ENCODE data around the gene C15orf39. TPM values are rescaled to one million over a fixed set of nuclear protein-coding genes. Genes with fewer than 3 reads are reported as not detected.

The C15orf39 gene
- total and polyA plus RNA-seq, 9 of the 15 experiments (the other 6 are each of a cell fraction or from before 2014, with no cell fraction given): 0.31 to 29.8 (median 4.4) TPM

DNA sequence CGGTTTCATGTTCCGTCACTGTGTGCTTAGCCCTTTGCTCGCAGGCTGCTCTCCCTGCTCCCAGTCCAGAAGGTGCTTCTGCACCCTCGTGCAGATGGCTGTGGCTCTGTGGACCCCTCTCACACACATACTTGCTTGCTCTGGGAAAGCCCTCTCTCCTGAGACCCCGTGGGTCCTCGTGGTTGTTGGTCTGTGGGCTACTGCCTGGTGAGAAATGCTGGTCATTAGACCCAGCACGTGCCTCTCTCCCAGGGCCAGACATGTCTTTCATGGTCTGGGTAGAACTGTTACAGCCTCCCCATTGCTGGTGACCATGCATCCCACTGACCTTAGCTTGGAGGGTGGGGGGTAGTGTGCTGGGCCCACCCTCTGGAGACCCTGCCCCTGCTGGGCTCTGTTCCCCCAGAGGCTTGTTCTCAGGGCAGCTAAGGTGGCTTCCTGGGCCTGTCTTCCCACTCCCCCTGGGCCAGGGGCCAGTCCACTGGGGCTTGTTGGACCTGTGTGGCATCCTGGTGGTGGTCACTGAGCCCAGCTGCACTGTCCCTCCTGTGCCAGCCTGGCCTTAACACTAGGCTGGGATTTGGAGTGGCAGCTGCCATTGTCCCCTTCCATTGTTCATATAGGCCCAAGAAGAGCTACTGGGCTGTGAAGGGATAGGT, 10.6 kb downstream of the C15orf39 start:
- ChIA-PET CTCF (ENCODE audit: low intra/inter-chr PET ratio) (no interaction called here), POLR2A (interaction anchor here (0.6 to 2.2 kb wide), 7 partner anchors 8 to 189 kb away, joined by 3 to 8 read pairs (median 4); partner anchors contain the start of gene PPCDC)
- no peaks in the 10 kb centered on the region for H3K27me3 ChIP-seq (ENCODE audit: control insufficient read depth in 2 of 2, insufficient read depth in 2 of 2, low read length in 2 of 2)
- H3K4me1 ChIP-seq (replicated peaks in 1 of 2; ENCODE audit: control insufficient read depth in 2 of 2, insufficient read depth in 2 of 2, low read length in 2 of 2): peaks cover 0 to 30% of the 10 kb centered on the region in 2 experiments; a peak in 2 of 5 replicates
- ATAC-seq (no peak), FAIRE-seq (no peak), DNase-seq (ENCODE audit: extremely low read depth in 1 of 4, low spot score in 3 of 4) (no peak)
- H2AFZ ChIP-seq (ENCODE audit: low read depth, low read length): no peak overlapping the region
- peaks cover 73% of the 10 kb centered on the region for H4K20me1 ChIP-seq (replicated peaks; ENCODE audit: control insufficient read depth, insufficient read depth, low read length)
- H3K4me3 ChIP-seq: no peak overlapping the region
- TF ChIP-seq POLR2AphosphoS5 (IDR thresholded peaks at IDR 0.05; ENCODE audit: control insufficient read depth, insufficient read depth, low read depth, low read length): peak; percentile 28; the same call in 1 of the 2 replicates
- no peak for TF ChIP-seq ZNF311 (CRISPR knock-in tag; IDR thresholded peaks at IDR 0.05)
- H3K36me3 ChIP-seq (ENCODE audit: control insufficient read depth, insufficient read depth, low read length): peaks cover 57% of the 10 kb centered on the region; the same call in 2 of the 3 replicates
- H3K4me2 ChIP-seq (ENCODE audit: insufficient read depth, low read length): no peak overlapping the region
- H3K79me2 ChIP-seq (ENCODE audit: control insufficient read depth, insufficient read depth, low read length): peaks cover 29% of the 10 kb centered on the region
- 72% methylated on average over 6 of the region's 7 CpGs for WGBS (ENCODE audit: insufficient coverage, low coverage, missing lambda C conversion rate)
- BruUV-seq (replicated peaks): no TSS peak
- H3K9me3 ChIP-seq (replicated peaks; ENCODE audit: control insufficient read depth, insufficient read depth, low read depth, low read length): no peaks in the 10 kb centered on the region
- H3K27ac ChIP-seq (ENCODE audit: extremely low read depth, low read depth, low read length): no peak overlapping the region
- peaks cover 10% of the 10 kb centered on the region for H3K9me1 ChIP-seq (ENCODE audit: control insufficient read depth, insufficient read depth, low read length)
- H3K9ac ChIP-seq (ENCODE audit: insufficient read depth in 1 of 2, low read depth in 2 of 2, low read length in 2 of 2): peak overlapping the region in 1 of 2 experiments; percentile 50; a peak in 1 of 4 replicates
- intact Hi-C loops (cut with micrococcal nuclease): no loop called here
- in situ Hi-C loops (cut with MboI): no loop called here

DNA sequence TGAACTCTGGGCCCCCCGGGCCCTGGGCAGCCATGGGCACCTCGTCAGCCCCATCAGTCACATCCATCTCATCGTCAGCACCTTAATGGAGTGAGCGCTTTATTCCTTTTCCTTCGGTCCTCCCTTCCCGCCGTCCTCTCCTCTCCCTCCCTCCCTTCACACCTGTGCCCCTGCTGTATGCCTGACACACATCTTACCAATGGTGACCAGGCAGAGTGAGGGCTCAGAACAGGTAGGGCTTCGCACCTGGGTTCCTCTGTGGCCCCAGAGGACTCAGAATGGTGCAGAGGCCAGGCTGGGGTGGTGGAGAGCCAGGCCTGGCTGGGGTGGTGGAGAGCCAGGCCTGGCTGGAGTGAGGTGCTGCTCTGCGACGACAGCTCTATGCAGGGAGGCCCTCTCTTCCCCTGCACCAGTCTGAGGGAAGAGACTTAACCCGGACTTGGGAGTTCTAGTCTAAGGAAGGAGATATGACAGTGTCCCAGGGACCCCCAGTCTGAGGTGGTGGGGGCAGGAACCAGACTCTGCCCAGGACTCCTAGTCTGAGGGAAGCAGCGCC, 11.6 kb downstream of the C15orf39 start:
- Histone ChIP-seq H3K4me3 (no peak overlapping the region), H3K9ac (ENCODE audit: insufficient read depth in 1 of 2, low read depth in 2 of 2, low read length in 2 of 2) (no peak overlapping the region), H3K4me1 (replicated peaks in 1 of 2; ENCODE audit: control insufficient read depth in 2 of 2, insufficient read depth in 2 of 2, low read length in 2 of 2) (peaks cover 0 to 24% of the 10 kb centered on the region in 2 experiments; a peak in 2 of 5 replicates), H3K79me2 (ENCODE audit: control insufficient read depth, insufficient read depth, low read length) (peaks cover 20% of the 10 kb centered on the region; the same call in 2 of the 3 replicates), H3K9me3 (replicated peaks; ENCODE audit: control insufficient read depth, insufficient read depth, low read depth, low read length) (no peaks in the 10 kb centered on the region), H3K27ac (ENCODE audit: extremely low read depth, low read depth, low read length) (no peak overlapping the region), H3K27me3 (ENCODE audit: control insufficient read depth in 2 of 2, insufficient read depth in 2 of 2, low read length in 2 of 2) (no peaks in the 10 kb centered on the region), H4K20me1 (replicated peaks; ENCODE audit: control insufficient read depth, insufficient read depth, low read length) (peaks cover 64% of the 10 kb centered on the region), H3K36me3 (ENCODE audit: control insufficient read depth, insufficient read depth, low read length) (peaks cover 47% of the 10 kb centered on the region; the same call in 2 of the 3 replicates), H3K9me1 (ENCODE audit: control insufficient read depth, insufficient read depth, low read length) (peaks cover 5% of the 10 kb centered on the region), H2AFZ (ENCODE audit: low read depth, low read length) (no peak overlapping the region), H3K4me2 (ENCODE audit: insufficient read depth, low read length) (no peak overlapping the region)
- no TSS peak for BruUV-seq (replicated peaks)
- in situ Hi-C loops (cut with MboI): no loop called here
- 81% methylated on average over 7 of the region's 12 CpGs for WGBS (ENCODE audit: insufficient coverage, low coverage, missing lambda C conversion rate)
- TF ChIP-seq AFF4 (CRISPR knock-in tag; IDR thresholded peaks at IDR 0.05) (no peak), SUPT5H (IDR thresholded peaks at IDR 0.05) (peak; percentile 53; the same call in 1 of the 2 replicates), POLR2AphosphoS2 (IDR thresholded peaks at IDR 0.05; ENCODE audit: low read length) (0 out of 2 replicates have a peak, but pooled peaks have one; percentile 32), POLR2B (IDR thresholded peaks at IDR 0.05; ENCODE audit: low read depth, partially characterized antibody) (peak; percentile 45), POLR2G (IDR thresholded peaks at IDR 0.05; ENCODE audit: low read depth, low read length) (0 out of 2 replicates have a peak, but pooled peaks have one; percentile 41), ZFX (CRISPR knock-in tag; IDR thresholded peaks at IDR 0.05) (no peak)
- DNase-seq (ENCODE audit: extremely low read depth in 1 of 4, low spot score in 3 of 4) (no peak), ATAC-seq (peak; percentile 36), FAIRE-seq (no peak)
- ChIA-PET CTCF (ENCODE audit: low intra/inter-chr PET ratio) (no interaction called here), POLR2A (interaction anchor here (0.5 to 2.2 kb wide), 6 partner anchors 13 to 275 kb away, joined by 3 to 8 read pairs (median 6); partner anchors contain the start of genes COX5A and PPCDC)
- intact Hi-C loops (cut with micrococcal nuclease): no loop called here
